ENCODE measurements around the gene HOOK2.

Gene HOOK2

GRCh38 chr19:12782424-12783290, 7.3 kb upstream of the HOOK2 start:
- peak; percentile 67 for DNase-seq

GRCh38 chr19:12782174-12782423, 6.7 kb upstream of the HOOK2 start:
- no peak for DNase-seq

GRCh38 chr19:12779162-12779993, 4.0 kb upstream of the HOOK2 start:
- DNase-seq, result peak; percentile 31

- no peak for DNase-seq
These were observed 3.5 kb upstream of the HOOK2 start for GRCh38 chr19:12778905-12779161.

GRCh38 chr19:12778017-12778904, 2.9 kb upstream of the HOOK2 start:
- DNase-seq, result peak; percentile 79

- peak; percentile 76 for DNase-seq
These were observed 2.1 kb upstream of the HOOK2 start for GRCh38 chr19:12777217-12778016.

- DNase-seq, result no peak
These were observed 1.8 kb downstream of the HOOK2 start for GRCh38 chr19:12773571-12773970.

GRCh38 chr19:12772323-12772722, 3.0 kb downstream of the HOOK2 start:
- DNase-seq, result no peak

GRCh38 chr19:12770922-12771321, 4.4 kb downstream of the HOOK2 start:
- no peak for DNase-seq

GRCh38 chr19:12769689-12770088, 5.7 kb downstream of the HOOK2 start:
- no peak for DNase-seq

- no peak for DNase-seq
These were observed 7.7 kb downstream of the HOOK2 start for GRCh38 chr19:12767666-12768065.

GRCh38 chr19:12767150-12767549, 8.2 kb downstream of the HOOK2 start:
- no peak for DNase-seq

- DNase-seq, result no peak
These were observed 9.3 kb downstream of the HOOK2 start for GRCh38 chr19:12766051-12766521.

- no peak for DNase-seq
These were observed 10.7 kb downstream of the HOOK2 start for GRCh38 chr19:12764698-12765097.

GRCh38 chr19:12763100-12763499, 12.3 kb downstream of the HOOK2 start:
- no peak for DNase-seq

GRCh38 chr19:12759686-12760085, 15.7 kb downstream of the HOOK2 start:
- DNase-seq, result no peak

GRCh38 chr19:12757544-12758274, 17.6 kb downstream of the HOOK2 start:
- peak; percentile 64 for DNase-seq

- no peak for DNase-seq
These were observed 19.0 kb downstream of the HOOK2 start for GRCh38 chr19:12756150-12756883.

GRCh38 chr19:12754465-12755196, 20.7 kb downstream of the HOOK2 start:
- no peak for DNase-seq

GRCh38 chr19:12752056-12752781, 23.1 kb downstream of the HOOK2 start:
- DNase-seq, result no peak

All from NCI-H1105 treated with DMSO at 0.1 percent for 48 hours (cell line).